T-helper 1 cell treated with Interleukin-12 subunit alpha and Interleukin-12 subunit beta and Interleukin-4 antibody, amounts not matched to agents 30 μg/mL and 1 μg/mL, for 36 hours (primary cell): ENCODE measurements around the gene NXNL1.

Experiments used
- H3K27ac Mint-ChIP-seq: one replicate; pipeline ENCODE4 v1.8.0; 2021; ENCODE audit warnings: mild to moderate bottlenecking, mixed read lengths
- H3K27me3 Mint-ChIP-seq: one replicate; pipeline ENCODE4 v1.8.0; 2021; ENCODE audit warnings: low read depth, mixed read lengths
- H3K36me3 Mint-ChIP-seq: one replicate; pipeline ENCODE4 v1.8.0; 2021; ENCODE audit warnings: low read depth, mixed read lengths
- H3K4me1 Mint-ChIP-seq: one replicate; pipeline ENCODE4 v1.8.0; 2021; ENCODE audit warnings: low read depth, mixed read lengths
- H3K4me3 Mint-ChIP-seq: one replicate; pipeline ENCODE4 v1.8.0; 2021; ENCODE audit warnings: mild to moderate bottlenecking, moderate library complexity, mixed read lengths
- H3K9me3 Mint-ChIP-seq: one replicate; pipeline ENCODE4 v1.8.0; 2021; ENCODE audit warnings: mixed read lengths

NXNL1 gene

GRCh38 chr19:17451820-17452219 is 8.9 kb downstream of the NXNL1 start:
- H3K9me3 Mint-ChIP-seq: no peaks in the 10 kb centered on the region
- H3K4me3 Mint-ChIP-seq: no peak overlapping the region
- H3K36me3 Mint-ChIP-seq: no peaks in the 10 kb centered on the region
- no peak overlapping the region for H3K27ac Mint-ChIP-seq
- H3K4me1 Mint-ChIP-seq: peaks cover 9% of the 10 kb centered on the region
- H3K27me3 Mint-ChIP-seq: peaks cover 44% of the 10 kb centered on the region

GRCh38 chr19:17450264-17451075 is 10.3 kb downstream of the NXNL1 start:
- peak overlapping the region; percentile 2 for H3K4me3 Mint-ChIP-seq
- H3K4me1 Mint-ChIP-seq: peaks cover 9% of the 10 kb centered on the region
- H3K27ac Mint-ChIP-seq: peak overlapping the region; percentile 42
- H3K27me3 Mint-ChIP-seq: peaks cover 34% of the 10 kb centered on the region
- no peaks in the 10 kb centered on the region for H3K36me3 Mint-ChIP-seq
- no peaks in the 10 kb centered on the region for H3K9me3 Mint-ChIP-seq

- peak within 1 kb of the TSS; percentile 22 for H3K4me3 Mint-ChIP-seq
- H3K27ac Mint-ChIP-seq: no peak within 1 kb of the TSS
- no peaks in the 10 kb centered on the region for H3K36me3 Mint-ChIP-seq
Observed at GRCh38 chr19:17448131-17448967, 12.4 kb downstream of the NXNL1 start, which contains the start of gene TMEM221. TMEM221 (minus strand) TSS chr19:17448668; CDS start chr19:17448462, 206 bp downstream.

GRCh38 chr19:17447704-17448130 is 13.0 kb downstream of the NXNL1 start:
- no peaks in the 10 kb centered on the region for H3K36me3 Mint-ChIP-seq
- peak overlapping the region; percentile 22 for H3K4me3 Mint-ChIP-seq
- no peak overlapping the region for H3K27ac Mint-ChIP-seq
- H3K9me3 Mint-ChIP-seq: no peaks in the 10 kb centered on the region
- peaks cover 9% of the 10 kb centered on the region for H3K4me1 Mint-ChIP-seq
- peaks cover 18% of the 10 kb centered on the region for H3K27me3 Mint-ChIP-seq

More at GRCh38 chr19:17448131-17448967, 12.4 kb downstream of the NXNL1 start, which contains the start of gene TMEM221:
- peaks cover 9% of the 10 kb centered on the region for H3K4me1 Mint-ChIP-seq
- H3K27me3 Mint-ChIP-seq: peaks cover 19% of the 10 kb centered on the region
- H3K9me3 Mint-ChIP-seq: no peaks in the 10 kb centered on the region

- peaks cover 6% of the 10 kb centered on the region for H3K4me1 Mint-ChIP-seq
- H3K36me3 Mint-ChIP-seq: no peaks in the 10 kb centered on the region
- no peak overlapping the region for H3K27ac Mint-ChIP-seq
- no peak overlapping the region for H3K4me3 Mint-ChIP-seq
- H3K27me3 Mint-ChIP-seq: peaks cover 18% of the 10 kb centered on the region
- H3K9me3 Mint-ChIP-seq: no peaks in the 10 kb centered on the region
Observed at GRCh38 chr19:17445526-17446165, 15.1 kb downstream of the NXNL1 start.

- Mint-ChIP-seq H3K4me3 (no peak overlapping the region), H3K27ac (no peak overlapping the region), H3K9me3 (no peaks in the 10 kb centered on the region)
Observed at GRCh38 chr19:17441241-17442021, 19.3 kb downstream of the NXNL1 start.

GRCh38 chr19:17436874-17437267 is 23.9 kb downstream of the NXNL1 start:
- Mint-ChIP-seq H3K36me3 (no peaks in the 10 kb centered on the region), H3K4me1 (no peaks in the 10 kb centered on the region), H3K9me3 (no peaks in the 10 kb centered on the region), H3K27ac (no peak overlapping the region), H3K4me3 (no peak overlapping the region), H3K27me3 (no peaks in the 10 kb centered on the region)

More at GRCh38 chr19:17441241-17442021, 19.3 kb downstream of the NXNL1 start:
- Mint-ChIP-seq H3K27me3 (no peaks in the 10 kb centered on the region), H3K4me1 (no peaks in the 10 kb centered on the region), H3K36me3 (no peaks in the 10 kb centered on the region)

GRCh38 chr19:17436094-17436873 is 24.4 kb downstream of the NXNL1 start:
- Mint-ChIP-seq H3K36me3 (no peaks in the 10 kb centered on the region), H3K4me1 (peaks cover 4% of the 10 kb centered on the region), H3K4me3 (no peak overlapping the region), H3K27me3 (no peaks in the 10 kb centered on the region), H3K9me3 (no peaks in the 10 kb centered on the region), H3K27ac (no peak overlapping the region)

GRCh38 chr19:17435218-17435617 is 25.5 kb downstream of the NXNL1 start:
- Mint-ChIP-seq H3K27me3 (no peaks in the 10 kb centered on the region), H3K9me3 (no peaks in the 10 kb centered on the region), H3K4me3 (no peak overlapping the region), H3K4me1 (peaks cover 4% of the 10 kb centered on the region), H3K27ac (no peak overlapping the region), H3K36me3 (no peaks in the 10 kb centered on the region)

- Mint-ChIP-seq H3K9me3 (no peaks in the 10 kb centered on the region), H3K36me3 (no peaks in the 10 kb centered on the region), H3K4me1 (peaks cover 4% of the 10 kb centered on the region), H3K27ac (no peak overlapping the region), H3K27me3 (no peaks in the 10 kb centered on the region), H3K4me3 (no peak overlapping the region)
Observed at GRCh38 chr19:17431417-17431816, 29.3 kb downstream of the NXNL1 start.

- H3K9me3 Mint-ChIP-seq: no peaks in the 10 kb centered on the region
- H3K4me3 Mint-ChIP-seq: no peak overlapping the region
- H3K27me3 Mint-ChIP-seq: no peaks in the 10 kb centered on the region
- no peak overlapping the region for H3K27ac Mint-ChIP-seq
- no peaks in the 10 kb centered on the region for H3K36me3 Mint-ChIP-seq
- peaks cover 5% of the 10 kb centered on the region for H3K4me1 Mint-ChIP-seq
Observed at GRCh38 chr19:17429641-17430113, 31.0 kb downstream of the NXNL1 start.

GRCh38 chr19:17424743-17425365 is 35.9 kb downstream of the NXNL1 start:
- H3K4me3 Mint-ChIP-seq: no peak overlapping the region
- H3K9me3 Mint-ChIP-seq: no peaks in the 10 kb centered on the region
- H3K27ac Mint-ChIP-seq: no peak overlapping the region
- H3K36me3 Mint-ChIP-seq: peaks cover 2% of the 10 kb centered on the region
- H3K4me1 Mint-ChIP-seq: peaks cover 6% of the 10 kb centered on the region
- H3K27me3 Mint-ChIP-seq: no peaks in the 10 kb centered on the region
